LNCAP (cell line): ENCODE measurements around the gene LYSMD2.

ENCODE experiments used
- CTCF ChIP-seq: fragments of 450-650 bp; IDR thresholded peaks from 2 replicates; pipeline ENCODE4 v1.5.1; 2017; ENCODE audit warnings: mild to moderate bottlenecking

LYSMD2 gene

GRCh38 chr15:51708013-51708412 lies 29.4 kb downstream of the LYSMD2 start:
- no peak for TF ChIP-seq CTCF

- TF ChIP-seq CTCF = no peak
Measured at GRCh38 chr15:51706926-51707608, 30.4 kb downstream of the LYSMD2 start.

DNA sequence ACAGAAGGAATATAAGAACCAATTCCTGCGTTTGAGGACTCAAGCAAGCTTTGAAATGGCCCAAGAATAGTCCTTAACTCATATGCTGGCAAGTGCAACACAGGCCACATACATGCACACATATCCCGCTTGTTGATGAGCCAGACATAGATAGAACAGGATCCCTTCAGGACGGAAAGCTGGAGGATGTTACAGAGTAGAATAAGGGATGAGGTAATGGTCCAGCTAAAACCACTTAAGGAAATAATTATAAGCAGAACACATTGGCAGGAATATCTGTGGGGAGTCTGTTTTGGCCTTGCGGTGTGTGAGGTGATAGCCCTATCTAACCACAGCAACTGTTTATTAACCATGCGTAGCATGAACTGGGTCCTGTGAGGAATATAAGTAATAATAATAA lies 31.2 kb downstream of the LYSMD2 start:
- no peak for TF ChIP-seq CTCF

DNA sequence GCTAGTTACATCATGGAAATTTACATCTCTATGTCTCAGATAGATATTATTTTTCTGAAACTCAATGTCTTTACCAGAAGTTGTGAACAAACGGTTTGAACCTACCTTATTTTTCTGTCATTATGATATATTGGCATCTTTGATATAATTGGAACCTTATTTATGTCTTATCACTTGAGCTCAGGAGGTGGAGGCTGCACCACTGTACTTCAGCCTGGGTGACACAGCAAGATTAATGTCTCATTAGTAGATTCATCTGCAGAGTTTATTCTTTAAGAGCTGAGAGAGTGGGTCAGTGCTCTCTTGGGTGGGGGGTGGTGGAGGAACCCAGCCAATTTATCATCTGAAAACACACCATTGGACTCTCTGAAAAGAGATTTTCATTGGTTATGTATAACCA lies 34.7 kb downstream of the LYSMD2 start:
- no peak for TF ChIP-seq CTCF

DNA sequence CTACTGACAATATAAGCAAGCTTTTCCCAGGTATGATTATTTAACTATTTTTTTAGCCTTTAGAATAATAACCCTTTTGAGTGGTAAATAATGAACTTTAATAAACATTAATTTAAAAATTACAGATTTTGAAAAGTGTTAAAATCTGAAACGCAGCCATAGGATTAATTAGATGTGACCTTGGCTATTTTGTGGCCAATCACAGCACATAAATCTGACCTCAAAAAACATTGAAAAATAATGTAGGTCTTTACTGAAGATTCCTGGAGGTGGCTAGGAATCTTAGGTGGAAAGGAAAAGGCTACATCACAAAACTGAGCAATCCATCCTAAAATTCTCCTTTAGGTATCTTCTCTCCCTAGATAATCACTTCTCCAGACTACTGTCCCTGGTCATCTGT lies 38.1 kb downstream of the LYSMD2 start:
- no peak for TF ChIP-seq CTCF

DNA sequence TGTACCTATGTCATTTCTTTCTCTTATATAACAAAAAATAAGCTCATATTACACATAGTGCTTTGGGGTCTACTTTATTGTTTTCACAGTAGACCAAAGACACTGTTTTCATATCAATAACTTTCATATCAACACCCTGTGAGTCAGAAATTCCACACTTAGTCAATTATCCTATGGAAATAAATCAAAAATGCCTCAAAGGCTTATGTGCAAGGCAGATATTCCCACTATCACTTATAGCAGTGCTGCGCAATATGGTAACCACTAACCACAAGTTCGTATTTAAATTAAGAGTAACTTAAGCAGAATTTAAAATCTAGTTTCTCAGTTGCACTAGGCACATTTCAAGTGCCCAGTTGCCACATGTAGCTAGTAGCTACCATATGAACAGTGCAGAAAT lies 40.3 kb downstream of the LYSMD2 start:
- TF ChIP-seq CTCF = no peak

- no peak for TF ChIP-seq CTCF
Measured at GRCh38 chr15:51696566-51696965, 40.9 kb downstream of the LYSMD2 start.

DNA sequence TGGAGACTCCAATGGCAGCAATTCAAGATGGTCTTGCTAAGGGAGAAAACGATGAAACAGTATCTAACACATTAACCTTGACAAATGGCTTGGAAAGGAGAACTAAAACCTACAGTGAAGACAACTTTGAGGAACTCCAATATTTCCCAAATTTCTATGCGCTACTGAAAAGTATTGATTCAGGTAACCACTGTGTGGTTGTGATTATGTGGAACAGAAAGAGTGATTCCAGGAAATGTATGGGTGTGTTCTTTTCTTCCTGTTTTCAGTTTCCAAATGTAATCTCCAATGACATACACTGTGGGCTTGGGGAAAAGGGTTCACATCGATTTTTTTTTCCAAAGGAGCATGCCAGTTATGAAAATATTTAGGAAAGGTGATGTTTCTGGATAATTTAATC lies 45.3 kb downstream of the LYSMD2 start:
- no peak for TF ChIP-seq CTCF
